Activated CD4-positive, alpha-beta T cell treated with anti-CD3 and anti-CD28 coated beads, Interleukin-2, amount 10 ng/mL, durations not matched to agents 24 days and 14 days (primary cell): ENCODE measurements around the gene ERBB2. TPM values are rescaled to one million over a fixed set of nuclear protein-coding genes. Genes with fewer than 3 reads are reported as not detected.

Experiments
- DNase-seq: peaks from one replicate; pipeline ENCODE4 v3.0.0; 2022
- H3K27ac Mint-ChIP-seq: one replicate; pipeline ENCODE4 v1.8.0; 2022; ENCODE audit warnings: mild to moderate bottlenecking, mixed read lengths
- H3K27me3 Mint-ChIP-seq: one replicate; pipeline ENCODE4 v1.8.0; 2022; ENCODE audit warnings: mixed read lengths
- H3K36me3 Mint-ChIP-seq: one replicate; pipeline ENCODE4 v1.8.0; 2022; ENCODE audit warnings: low read depth, mild to moderate bottlenecking, mixed read lengths
- H3K4me1 Mint-ChIP-seq: one replicate; pipeline ENCODE4 v1.8.0; 2021; ENCODE audit warnings: mixed read lengths
- H3K4me3 Mint-ChIP-seq: one replicate; pipeline ENCODE4 v1.8.0; 2022; ENCODE audit warnings: mild to moderate bottlenecking, moderate library complexity, mixed read lengths
- H3K9me3 Mint-ChIP-seq: one replicate; pipeline ENCODE4 v1.8.0; 2021; ENCODE audit warnings: mixed read lengths
- intact Hi-C: fragments of 100-400 bp; cut with micrococcal nuclease; formaldehyde crosslinking; loops from one replicate; pipeline ENCODE4 v1.15.1; 2023
- total RNA-seq: library from RNA; stranded (reverse); gene quantifications from 2 replicates; pipeline ENCODE4 v1.2.3, GENCODE V29; 2022

ERBB2 gene
- total RNA-seq, 1 donor from 2014 or later = 3.1 TPM

DNA sequence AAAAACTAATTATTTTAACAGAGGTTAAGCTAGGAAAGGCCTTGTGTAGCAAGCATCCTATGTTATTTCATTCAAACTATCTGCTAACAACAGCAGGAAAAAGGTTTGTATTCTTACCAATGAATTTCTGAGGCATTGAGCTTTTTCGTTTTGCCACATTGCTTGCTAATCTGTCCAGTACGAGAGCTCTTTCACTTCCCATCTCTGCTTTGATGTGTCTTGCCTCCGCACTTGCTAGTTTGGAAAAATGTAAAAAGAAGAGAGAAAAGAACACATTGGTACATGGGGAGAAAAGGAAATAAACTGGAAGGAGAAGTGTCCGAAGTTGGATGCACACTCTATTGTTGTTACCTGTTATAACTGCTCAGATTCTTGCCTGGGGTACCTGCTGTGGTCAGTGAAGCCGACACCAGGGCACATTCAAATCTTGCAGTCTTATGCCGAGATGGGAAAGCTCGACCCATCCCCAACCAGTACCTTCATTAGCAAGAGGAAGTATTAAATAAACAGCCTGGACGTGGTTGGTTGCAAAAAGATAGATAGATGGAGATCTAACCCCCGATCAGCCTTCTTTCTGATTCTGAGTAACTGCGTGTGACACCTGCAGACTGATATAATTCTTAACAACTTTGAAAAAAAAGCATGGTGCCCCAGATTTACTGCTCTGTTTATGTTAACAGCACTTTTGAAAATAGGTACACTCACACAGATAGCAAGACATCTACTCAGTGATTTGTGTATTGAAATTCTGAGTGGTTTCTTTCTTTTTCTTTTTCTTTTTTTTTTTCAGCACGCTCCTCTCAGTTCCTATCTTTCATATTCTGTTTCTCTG, 77.9 kb downstream of the ERBB2 start:
- Mint-ChIP-seq H3K4me3 (peak overlapping the region; percentile 87), H3K9me3 (no peaks in the 10 kb centered on the region), H3K27me3 (no peaks in the 10 kb centered on the region), H3K27ac (peak overlapping the region; percentile 76), H3K36me3 (peaks cover 22% of the 10 kb centered on the region), H3K4me1 (peaks cover 51% of the 10 kb centered on the region)
- peak; percentile 62 for DNase-seq
- intact Hi-C loops = no loop called here

Other genes starting within 250 kb of the ERBB2 start
- gene MED1, start 248.8 kb upstream of the ERBB2 start, total RNA-seq = 70.9 and 73.0 TPM in 2 replicates
- 89.1 and 90.4 TPM in 2 replicates for gene CDK12, start 238.6 kb upstream of the ERBB2 start, total RNA-seq
- not detected in 2 replicates for gene NEUROD2, start 92.1 kb upstream of the ERBB2 start, total RNA-seq
- gene PPP1R1B, start 73.1 kb upstream of the ERBB2 start, total RNA-seq = not detected in 2 replicates
- 53.6 and 60.3 TPM in 2 replicates for gene STARD3, start 62.9 kb upstream of the ERBB2 start, total RNA-seq
- gene TCAP, start 34.7 kb upstream of the ERBB2 start, total RNA-seq = 0.83 and 1.0 TPM in 2 replicates
- gene PNMT, start 31.6 kb upstream of the ERBB2 start, total RNA-seq = not detected in 2 replicates
- gene PGAP3, start 12.0 kb upstream of the ERBB2 start, total RNA-seq = 12.5 and 13.5 TPM in 2 replicates
- gene MIEN1, start 30.5 kb downstream of the ERBB2 start, total RNA-seq = 29.8 and 33.4 TPM in 2 replicates
- 0.30 TPM in 1 of 2 replicates, not detected in the other for gene GRB7, start 37.9 kb downstream of the ERBB2 start, total RNA-seq
- gene IKZF3, start 164.2 kb downstream of the ERBB2 start, total RNA-seq = 14.7 and 15.9 TPM in 2 replicates
- gene ZPBP2, start 168.1 kb downstream of the ERBB2 start, total RNA-seq = not detected in 2 replicates
- 22.1 and 22.7 TPM in 2 replicates for gene GSDMB, start 218.6 kb downstream of the ERBB2 start, total RNA-seq
- gene ORMDL3, start 227.5 kb downstream of the ERBB2 start, total RNA-seq = 65.7 and 65.8 TPM in 2 replicates
- gene LRRC3C, start 227.7 kb downstream of the ERBB2 start, total RNA-seq = not detected in 2 replicates